Retinal pigment epithelial cell (primary cell): ENCODE results near the gene FCHSD2.
A peak's percentile ranks its signal among the peaks of the same experiment; 100 is the strongest.

Experiments used
- DNase-seq: peaks from one replicate; pipeline ENCODE4 v3.0.0-alpha.2; 2010; ENCODE audit warnings: low read depth
- H3K4me3 ChIP-seq: 2 replicates; pipeline ENCODE4 v1.5.1; 2011; ENCODE audit warnings: mild to moderate bottlenecking, low read length, control low read depth, moderate library complexity
- TF ChIP-seq, protein P1 (sequence below): conservative IDR thresholded peaks from 2 replicates; pipeline ENCODE4 v1.5.1; 2011; ENCODE audit warnings: low read depth, low read length, control low read depth, inconsistent platforms

FCHSD2 gene

DNA sequence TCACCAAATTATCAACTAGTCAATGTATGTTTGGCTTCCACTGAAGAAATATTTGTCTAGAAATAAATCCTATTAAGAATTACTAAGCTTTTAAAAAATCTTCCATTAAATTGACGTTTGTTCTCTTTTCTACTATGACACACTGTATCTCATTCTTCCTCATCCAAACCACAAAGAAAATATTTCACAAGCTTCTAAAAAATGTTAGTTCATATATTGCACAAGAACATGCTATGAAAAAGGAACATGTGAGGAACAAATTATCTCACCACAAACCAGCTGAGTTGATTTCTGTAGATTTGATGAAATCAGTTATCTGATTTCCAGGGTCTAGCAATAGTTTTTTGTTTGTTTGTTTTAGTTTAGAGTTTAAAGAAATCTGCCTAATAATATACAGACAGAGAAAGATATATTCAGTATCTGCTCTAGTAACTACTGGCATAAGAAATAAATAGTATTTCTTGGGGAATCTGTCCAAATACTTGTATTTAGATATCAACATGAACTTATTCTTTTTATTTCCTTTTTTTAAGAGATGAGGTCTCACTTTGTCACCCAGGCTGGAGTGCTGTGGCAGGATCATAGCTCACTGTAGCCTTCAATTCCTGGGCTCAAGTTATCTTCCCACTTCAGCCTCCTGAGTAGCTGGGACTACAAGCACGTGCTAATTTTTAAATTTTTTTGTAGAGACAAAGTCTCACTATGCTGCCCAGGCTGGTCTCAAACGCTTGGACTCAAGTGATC lies 166.2 kb downstream of the FCHSD2 start:
- no peak overlapping the region for H3K4me3 ChIP-seq
- peak; percentile 72 for DNase-seq
- TF ChIP-seq, protein P1, sequence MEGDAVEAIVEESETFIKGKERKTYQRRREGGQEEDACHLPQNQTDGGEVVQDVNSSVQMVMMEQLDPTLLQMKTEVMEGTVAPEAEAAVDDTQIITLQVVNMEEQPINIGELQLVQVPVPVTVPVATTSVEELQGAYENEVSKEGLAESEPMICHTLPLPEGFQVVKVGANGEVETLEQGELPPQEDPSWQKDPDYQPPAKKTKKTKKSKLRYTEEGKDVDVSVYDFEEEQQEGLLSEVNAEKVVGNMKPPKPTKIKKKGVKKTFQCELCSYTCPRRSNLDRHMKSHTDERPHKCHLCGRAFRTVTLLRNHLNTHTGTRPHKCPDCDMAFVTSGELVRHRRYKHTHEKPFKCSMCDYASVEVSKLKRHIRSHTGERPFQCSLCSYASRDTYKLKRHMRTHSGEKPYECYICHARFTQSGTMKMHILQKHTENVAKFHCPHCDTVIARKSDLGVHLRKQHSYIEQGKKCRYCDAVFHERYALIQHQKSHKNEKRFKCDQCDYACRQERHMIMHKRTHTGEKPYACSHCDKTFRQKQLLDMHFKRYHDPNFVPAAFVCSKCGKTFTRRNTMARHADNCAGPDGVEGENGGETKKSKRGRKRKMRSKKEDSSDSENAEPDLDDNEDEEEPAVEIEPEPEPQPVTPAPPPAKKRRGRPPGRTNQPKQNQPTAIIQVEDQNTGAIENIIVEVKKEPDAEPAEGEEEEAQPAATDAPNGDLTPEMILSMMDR, result no peak

DNA sequence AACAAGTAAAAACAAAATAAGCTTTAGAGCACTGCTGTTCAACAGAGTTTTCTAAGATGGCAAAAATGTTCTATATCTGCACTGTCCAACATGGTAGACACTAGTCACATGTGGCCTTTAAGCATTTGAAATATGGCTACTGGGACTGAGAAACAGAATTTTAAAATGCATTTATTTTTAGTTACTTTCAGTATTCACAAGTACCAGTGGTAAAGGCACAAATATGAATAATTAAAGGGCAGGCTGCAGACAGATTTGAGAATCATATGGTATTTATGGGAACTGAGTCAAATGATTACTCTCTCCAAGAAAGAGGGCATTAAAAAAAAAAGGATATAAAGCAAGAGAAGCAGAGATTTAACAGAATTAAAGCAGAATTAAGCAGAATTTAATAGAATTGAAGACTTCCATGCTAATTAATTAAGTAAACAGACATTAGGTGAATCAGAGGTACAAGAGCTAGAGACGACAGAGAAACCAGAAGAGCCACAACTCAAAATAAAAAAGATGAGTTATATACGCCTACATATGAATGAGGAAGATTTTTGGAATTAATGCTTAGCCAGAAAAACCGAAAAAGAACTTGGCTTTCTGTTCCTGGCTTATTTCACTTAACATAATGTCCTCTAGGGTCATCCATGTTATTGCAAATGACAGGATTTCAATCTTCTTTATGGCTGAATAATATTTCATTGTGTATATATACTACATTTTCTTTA lies 167.5 kb downstream of the FCHSD2 start:
- TF ChIP-seq, protein P1, result no peak
- no peak overlapping the region for H3K4me3 ChIP-seq
- no peak for DNase-seq

DNA sequence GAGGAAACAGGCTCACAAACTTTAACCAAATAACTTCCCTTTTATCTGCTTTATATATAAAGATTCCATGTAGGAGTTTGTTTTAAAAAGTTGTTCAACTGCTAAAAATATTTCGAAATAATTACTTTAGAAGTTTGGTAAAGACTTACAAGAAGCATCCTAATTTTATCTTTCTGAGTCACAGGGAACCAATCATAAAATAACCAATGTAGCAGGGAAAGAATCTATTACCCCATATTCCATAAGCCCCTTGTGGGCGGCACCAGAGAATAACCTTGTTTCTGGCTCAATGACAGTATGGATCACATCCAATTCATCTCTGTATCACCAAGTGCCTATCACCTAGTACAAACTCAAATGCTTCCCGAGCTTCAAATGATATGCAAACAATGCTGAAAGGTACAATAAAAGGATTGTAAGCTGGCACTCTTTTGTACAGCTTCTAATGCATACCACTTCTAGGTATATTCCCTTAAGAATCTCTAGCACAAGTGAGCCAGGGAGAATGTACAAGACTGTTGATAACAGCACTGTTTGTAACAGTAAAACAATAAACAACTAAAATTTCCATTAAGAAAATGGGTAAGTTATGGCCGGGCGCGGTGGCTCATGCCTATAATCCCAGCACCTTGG lies 169.5 kb downstream of the FCHSD2 start:
- H3K4me3 ChIP-seq, result no peak overlapping the region
- peak; percentile 41 for DNase-seq
- TF ChIP-seq, protein P1, result no peak

DNA sequence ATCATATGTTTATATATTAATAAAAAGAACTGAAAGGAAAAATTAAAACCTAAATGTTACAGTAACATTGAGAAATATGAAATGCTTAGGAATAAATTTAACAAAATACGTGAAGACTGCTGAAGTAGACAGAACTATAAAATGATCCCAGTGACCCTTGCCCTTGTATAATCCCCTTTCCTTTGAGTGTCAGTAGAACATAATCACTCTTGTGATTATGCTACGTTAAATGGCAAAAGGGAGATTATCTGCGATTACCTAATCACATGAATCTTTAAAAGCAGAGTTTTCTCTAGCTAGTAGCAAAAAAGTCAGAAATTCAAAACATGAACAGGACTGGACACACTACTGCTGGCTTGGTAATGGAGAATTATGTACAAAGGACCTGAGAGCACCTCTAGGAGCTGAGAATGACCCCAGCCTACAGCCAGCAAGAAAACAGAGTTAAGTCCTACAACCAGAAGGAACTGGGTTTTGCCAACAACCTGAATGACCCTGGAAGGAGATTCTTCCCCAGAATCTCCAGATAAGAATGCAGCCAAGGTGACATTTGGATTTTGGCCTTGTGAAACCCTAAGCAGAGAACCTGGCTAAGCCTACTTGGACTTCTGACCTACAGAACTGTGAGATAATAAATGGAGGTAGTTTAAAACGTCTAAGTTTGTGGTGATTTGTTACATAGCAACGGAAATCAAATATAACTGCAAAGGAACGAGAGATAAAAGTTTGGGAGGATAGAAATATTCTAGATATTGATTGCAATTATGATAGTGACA lies 170.7 kb downstream of the FCHSD2 start:
- H3K4me3 ChIP-seq, result no peak overlapping the region
- DNase-seq, result peak; percentile 66
- TF ChIP-seq, protein P1, result no peak

DNA sequence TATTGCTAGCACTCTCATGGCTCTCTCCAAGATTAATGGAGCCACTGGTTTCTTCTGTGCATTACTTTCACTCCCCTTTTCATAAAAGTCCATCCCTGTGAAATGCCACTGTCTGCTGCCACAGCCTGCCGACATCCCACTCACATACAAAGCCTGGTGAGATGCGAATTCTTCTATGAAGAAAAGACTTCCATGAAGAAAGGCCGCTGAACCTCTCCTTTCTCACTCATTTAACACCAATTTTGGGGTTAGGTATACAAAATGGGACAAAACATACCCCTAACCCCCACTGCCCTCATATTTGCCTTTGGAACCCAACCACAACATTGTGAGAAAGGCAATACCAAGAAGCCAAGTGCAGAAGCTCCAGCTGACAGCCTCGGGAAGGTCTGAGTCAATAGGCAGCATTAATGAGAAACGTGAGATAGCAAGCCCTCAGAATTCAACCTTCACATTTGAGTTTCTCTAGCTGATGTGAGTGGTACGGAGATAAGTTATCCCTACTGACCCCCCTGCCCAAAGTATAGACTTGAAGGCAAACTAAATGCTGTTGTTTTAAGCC lies 171.5 kb downstream of the FCHSD2 start:
- TF ChIP-seq, protein P1, result no peak
- DNase-seq, result no peak
- no peak overlapping the region for H3K4me3 ChIP-seq

DNA sequence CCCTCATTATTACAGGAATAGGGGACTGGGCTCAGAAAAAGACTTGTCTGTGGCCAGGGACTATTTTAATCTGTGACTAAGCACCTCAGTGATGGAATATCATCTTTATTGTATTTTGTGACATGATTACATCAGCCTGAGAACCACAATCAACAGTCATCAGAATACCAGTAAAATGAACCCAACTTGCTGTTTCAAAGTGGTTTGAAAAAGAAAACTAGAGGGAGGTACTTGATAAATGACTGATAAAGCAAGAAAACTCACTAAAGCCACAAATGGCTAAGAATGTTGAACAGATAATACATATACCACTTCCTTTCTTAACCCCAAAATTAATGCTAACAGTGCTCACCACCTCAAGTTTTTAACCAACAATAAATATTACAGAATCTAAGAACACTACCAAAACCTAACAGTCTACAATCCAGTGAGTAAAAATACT lies 172.2 kb downstream of the FCHSD2 start:
- H3K4me3 ChIP-seq, result no peak overlapping the region
- TF ChIP-seq, protein P1, result no peak
- DNase-seq, result no peak
